ENCODE data around the gene KLF9. TPM values are rescaled to one million over a fixed set of nuclear protein-coding genes. Genes with fewer than 3 reads are reported as not detected.
A peak's percentile ranks its signal among the peaks of the same experiment; 100 is the strongest.

Gene KLF9
- total and polyA plus RNA-seq, 9 of the 15 experiments (the other 6 are each of a cell fraction or from before 2014, with no cell fraction given), result 3.3 to 11.9 (median 6.9) TPM

DNA sequence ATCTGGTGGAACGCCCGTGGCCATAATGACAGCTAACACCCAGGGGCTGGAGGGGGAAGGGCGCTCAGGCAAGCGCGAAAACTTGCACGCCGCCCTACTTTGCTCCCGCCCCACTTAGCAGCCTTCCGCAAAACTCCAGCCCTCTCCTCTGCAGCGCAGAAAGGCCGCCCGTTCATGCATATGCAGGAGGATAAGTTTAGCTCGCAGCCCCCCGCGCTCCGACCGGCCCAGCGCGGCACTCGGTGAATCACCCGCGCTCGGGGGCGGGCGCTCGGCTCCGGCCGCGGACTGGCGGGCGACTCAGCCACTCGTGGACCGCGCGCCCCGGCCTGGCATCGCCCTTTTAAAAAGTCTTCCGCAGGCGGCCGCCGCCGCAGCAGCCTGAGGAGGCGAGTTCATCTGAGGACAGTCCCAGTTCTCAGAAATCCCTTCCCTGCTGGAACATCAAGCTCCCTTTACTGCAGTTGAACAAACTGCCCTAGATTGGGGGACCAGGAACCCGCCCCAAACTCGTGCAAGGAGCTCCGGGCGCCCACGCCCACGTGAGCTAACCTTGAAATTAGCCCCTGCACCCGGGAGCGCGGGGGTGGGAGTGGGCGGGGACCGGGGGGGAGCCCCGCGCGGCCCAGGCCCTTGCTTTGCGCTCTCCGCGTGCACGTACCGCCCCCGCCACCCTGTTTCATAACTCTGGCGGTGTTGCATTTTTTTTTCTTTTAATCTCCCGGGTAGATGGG lies 4.5 kb upstream of the KLF9 start (continued):
- TF ChIP-seq, protein P1, sequence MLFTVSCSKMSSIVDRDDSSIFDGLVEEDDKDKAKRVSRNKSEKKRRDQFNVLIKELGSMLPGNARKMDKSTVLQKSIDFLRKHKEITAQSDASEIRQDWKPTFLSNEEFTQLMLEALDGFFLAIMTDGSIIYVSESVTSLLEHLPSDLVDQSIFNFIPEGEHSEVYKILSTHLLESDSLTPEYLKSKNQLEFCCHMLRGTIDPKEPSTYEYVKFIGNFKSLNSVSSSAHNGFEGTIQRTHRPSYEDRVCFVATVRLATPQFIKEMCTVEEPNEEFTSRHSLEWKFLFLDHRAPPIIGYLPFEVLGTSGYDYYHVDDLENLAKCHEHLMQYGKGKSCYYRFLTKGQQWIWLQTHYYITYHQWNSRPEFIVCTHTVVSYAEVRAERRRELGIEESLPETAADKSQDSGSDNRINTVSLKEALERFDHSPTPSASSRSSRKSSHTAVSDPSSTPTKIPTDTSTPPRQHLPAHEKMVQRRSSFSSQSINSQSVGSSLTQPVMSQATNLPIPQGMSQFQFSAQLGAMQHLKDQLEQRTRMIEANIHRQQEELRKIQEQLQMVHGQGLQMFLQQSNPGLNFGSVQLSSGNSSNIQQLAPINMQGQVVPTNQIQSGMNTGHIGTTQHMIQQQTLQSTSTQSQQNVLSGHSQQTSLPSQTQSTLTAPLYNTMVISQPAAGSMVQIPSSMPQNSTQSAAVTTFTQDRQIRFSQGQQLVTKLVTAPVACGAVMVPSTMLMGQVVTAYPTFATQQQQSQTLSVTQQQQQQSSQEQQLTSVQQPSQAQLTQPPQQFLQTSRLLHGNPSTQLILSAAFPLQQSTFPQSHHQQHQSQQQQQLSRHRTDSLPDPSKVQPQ (CRISPR knock-in tag; IDR thresholded peaks at IDR 0.05; ENCODE audit: borderline replicate concordance), result no peak
- TF ChIP-seq, protein P2, sequence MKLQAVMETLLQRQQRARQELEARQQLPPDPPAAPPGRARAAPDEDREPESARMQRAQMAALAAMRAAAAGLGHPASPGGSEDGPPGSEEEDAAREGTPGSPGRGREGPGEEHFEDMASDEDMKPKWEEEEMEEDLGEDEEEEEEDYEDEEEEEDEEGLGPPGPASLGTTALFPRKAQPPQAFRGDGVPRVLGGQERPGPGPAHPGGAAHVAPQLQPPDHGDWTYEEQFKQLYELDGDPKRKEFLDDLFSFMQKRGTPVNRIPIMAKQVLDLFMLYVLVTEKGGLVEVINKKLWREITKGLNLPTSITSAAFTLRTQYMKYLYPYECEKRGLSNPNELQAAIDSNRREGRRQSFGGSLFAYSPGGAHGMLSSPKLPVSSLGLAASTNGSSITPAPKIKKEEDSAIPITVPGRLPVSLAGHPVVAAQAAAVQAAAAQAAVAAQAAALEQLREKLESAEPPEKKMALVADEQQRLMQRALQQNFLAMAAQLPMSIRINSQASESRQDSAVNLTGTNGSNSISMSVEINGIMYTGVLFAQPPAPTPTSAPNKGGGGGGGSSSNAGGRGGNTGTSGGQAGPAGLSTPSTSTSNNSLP (IDR thresholded peaks at IDR 0.05; ENCODE audit: borderline replicate concordance, low read depth, low read length), result no peak
- TF ChIP-seq, protein P3, sequence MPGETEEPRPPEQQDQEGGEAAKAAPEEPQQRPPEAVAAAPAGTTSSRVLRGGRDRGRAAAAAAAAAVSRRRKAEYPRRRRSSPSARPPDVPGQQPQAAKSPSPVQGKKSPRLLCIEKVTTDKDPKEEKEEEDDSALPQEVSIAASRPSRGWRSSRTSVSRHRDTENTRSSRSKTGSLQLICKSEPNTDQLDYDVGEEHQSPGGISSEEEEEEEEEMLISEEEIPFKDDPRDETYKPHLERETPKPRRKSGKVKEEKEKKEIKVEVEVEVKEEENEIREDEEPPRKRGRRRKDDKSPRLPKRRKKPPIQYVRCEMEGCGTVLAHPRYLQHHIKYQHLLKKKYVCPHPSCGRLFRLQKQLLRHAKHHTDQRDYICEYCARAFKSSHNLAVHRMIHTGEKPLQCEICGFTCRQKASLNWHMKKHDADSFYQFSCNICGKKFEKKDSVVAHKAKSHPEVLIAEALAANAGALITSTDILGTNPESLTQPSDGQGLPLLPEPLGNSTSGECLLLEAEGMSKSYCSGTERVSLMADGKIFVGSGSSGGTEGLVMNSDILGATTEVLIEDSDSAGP (CRISPR knock-in tag; IDR thresholded peaks at IDR 0.05), result no peak
- TF ChIP-seq NRF1 (conservative IDR thresholded peaks at IDR 0.05 in 1 of 2, IDR thresholded peaks at IDR 0.05 in 1 of 2) (peak; percentile 62 to 66), TCF7 (IDR thresholded peaks at IDR 0.05; ENCODE audit: borderline replicate concordance) (no peak; the same call in 1 of the 2 replicates), POLR3G (IDR thresholded peaks at IDR 0.05; ENCODE audit: extremely low read depth, insufficient read length, insufficient replicate concordance) (no peak), ZNF717 (CRISPR knock-in tag; IDR thresholded peaks at IDR 0.05) (no peak), ELF2 (CRISPR knock-in tag; IDR thresholded peaks at IDR 0.05) (no peak), ILK (tag; IDR thresholded peaks at IDR 0.05; ENCODE audit: borderline replicate concordance, low read depth) (no peak), CBFB (CRISPR knock-in tag; IDR thresholded peaks at IDR 0.05) (no peak), HDAC2 (IDR thresholded peaks at IDR 0.05) (no peak), CHD1 (IDR thresholded peaks at IDR 0.05; ENCODE audit: low read length) (no peak), ZNF766 (CRISPR knock-in tag; conservative IDR thresholded peaks at IDR 0.05) (no peak), WHSC1 (IDR thresholded peaks at IDR 0.05; ENCODE audit: low read length) (no peak), CCAR2 (IDR thresholded peaks at IDR 0.05; ENCODE audit: low read depth, low read length) (no peak), CC2D1A (IDR thresholded peaks at IDR 0.05) (no peak), HMGN3 (IDR thresholded peaks at IDR 0.05; ENCODE audit: borderline replicate concordance, extremely low read depth, insufficient read length, low read depth, low read length) (peak; percentile 40), BCOR (IDR thresholded peaks at IDR 0.05) (no peak)
- TF ChIP-seq, protein P4, sequence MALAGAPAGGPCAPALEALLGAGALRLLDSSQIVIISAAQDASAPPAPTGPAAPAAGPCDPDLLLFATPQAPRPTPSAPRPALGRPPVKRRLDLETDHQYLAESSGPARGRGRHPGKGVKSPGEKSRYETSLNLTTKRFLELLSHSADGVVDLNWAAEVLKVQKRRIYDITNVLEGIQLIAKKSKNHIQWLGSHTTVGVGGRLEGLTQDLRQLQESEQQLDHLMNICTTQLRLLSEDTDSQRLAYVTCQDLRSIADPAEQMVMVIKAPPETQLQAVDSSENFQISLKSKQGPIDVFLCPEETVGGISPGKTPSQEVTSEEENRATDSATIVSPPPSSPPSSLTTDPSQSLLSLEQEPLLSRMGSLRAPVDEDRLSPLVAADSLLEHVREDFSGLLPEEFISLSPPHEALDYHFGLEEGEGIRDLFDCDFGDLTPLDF (CRISPR knock-in tag; IDR thresholded peaks at IDR 0.05), result peak; percentile 78; the same call in 1 of the 2 replicates
- TF ChIP-seq, protein P5, sequence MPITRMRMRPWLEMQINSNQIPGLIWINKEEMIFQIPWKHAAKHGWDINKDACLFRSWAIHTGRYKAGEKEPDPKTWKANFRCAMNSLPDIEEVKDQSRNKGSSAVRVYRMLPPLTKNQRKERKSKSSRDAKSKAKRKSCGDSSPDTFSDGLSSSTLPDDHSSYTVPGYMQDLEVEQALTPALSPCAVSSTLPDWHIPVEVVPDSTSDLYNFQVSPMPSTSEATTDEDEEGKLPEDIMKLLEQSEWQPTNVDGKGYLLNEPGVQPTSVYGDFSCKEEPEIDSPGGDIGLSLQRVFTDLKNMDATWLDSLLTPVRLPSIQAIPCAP (CRISPR knock-in tag; IDR thresholded peaks at IDR 0.05; ENCODE audit: borderline replicate concordance), result no peak
